ENCODE measurements around the gene SH2D2A.

- TF ChIP-seq CTCF (IDR thresholded peaks at IDR 0.05; ENCODE audit: borderline replicate concordance, extremely low read depth, low read length, poor library complexity, severe bottlenecking) (no peak), EZH2 (IDR thresholded peaks at IDR 0.05; ENCODE audit: borderline replicate concordance, low read depth, low read length, severe bottlenecking) (no peak)
Measured at GRCh38 chr1:156859523-156860112, 43.0 kb upstream of the SH2D2A start.

Measured in DND-41 (cell line).